GM23338 (cell line): Measurements from ENCODE around the gene TMEM134. TPM values are rescaled to one million over a fixed set of nuclear protein-coding genes. Genes with fewer than 3 reads are reported as not detected.

Source experiments
- ATAC-seq: fragments of 200-7000 bp; cut with Tn5 transposase; 3 replicates; pipeline ENCODE4 v1.9.1; 2020
- DNase-seq: peaks from one replicate; pipeline ENCODE4 v3.0.0-alpha.2; 2015; ENCODE audit warnings: low spot score
- H2AFZ ChIP-seq: fragments of 200-600 bp; sonication (generic); 2 replicates; pipeline ENCODE4 v1.8.0; 2016; ENCODE audit warnings: antibody characterized with exemption, mild to moderate bottlenecking, moderate library complexity
- H3F3A ChIP-seq: fragments of 200-600 bp; sonication (generic); replicated peaks from 2 replicates; pipeline ENCODE4 v1.8.0; 2017; ENCODE audit warnings: antibody characterized with exemption, mixed run types, low read depth
- H3K27ac ChIP-seq: fragments of 200-600 bp; sonication (generic); 2 replicates; pipeline ENCODE4 v1.6.1; 2016; ENCODE audit warnings: low read depth
- H3K27me3 ChIP-seq: fragments of 200-600 bp; sonication (generic); 2 replicates; pipeline ENCODE4 v1.8.0; 2016; ENCODE audit warnings: mild to moderate bottlenecking, mixed run types, moderate library complexity; ENCODE audit not compliant: insufficient read depth
- H3K36me3 ChIP-seq: fragments of 200-600 bp; sonication (generic); 2 replicates; pipeline ENCODE4 v1.8.0; 2016; ENCODE audit warnings: mild to moderate bottlenecking; ENCODE audit not compliant: insufficient read depth
- H3K4me1 ChIP-seq: fragments of 200-600 bp; sonication (generic); 2 replicates; pipeline ENCODE4 v1.8.0; 2016; ENCODE audit warnings: mild to moderate bottlenecking, moderate library complexity; ENCODE audit not compliant: insufficient read depth
- H3K4me2 ChIP-seq: fragments of 200-600 bp; sonication (generic); 2 replicates; pipeline ENCODE4 v1.7.1; 2017; ENCODE audit warnings: mixed run types
- H3K4me3 ChIP-seq: fragments of 200-600 bp; sonication (generic); 2 replicates; pipeline ENCODE4 v1.6.1; 2016; ENCODE audit warnings: mixed run types
- H3K79me2 ChIP-seq: fragments of 200-600 bp; sonication (generic); replicated peaks from 2 replicates; pipeline ENCODE4 v1.8.0; 2017; ENCODE audit warnings: mild to moderate bottlenecking; ENCODE audit not compliant: insufficient read depth
- H3K9me2 ChIP-seq: fragments of 200-600 bp; sonication (generic); 2 replicates; pipeline ENCODE4 v1.8.0; 2017; ENCODE audit not compliant: insufficient read depth
- H4K20me1 ChIP-seq: fragments of 200-600 bp; sonication (generic); replicated peaks from 2 replicates; pipeline ENCODE4 v1.8.0; 2017; ENCODE audit warnings: mild to moderate bottlenecking; ENCODE audit not compliant: insufficient read depth
- H3K27ac Mint-ChIP-seq: 2 replicates; pipeline ENCODE4 v1.8.0; 2020; ENCODE audit warnings: inconsistent platforms, mild to moderate bottlenecking, moderate library complexity, mixed read lengths
- H3K27me3 Mint-ChIP-seq: 3 replicates; pipeline ENCODE4 v1.8.0; 2022; ENCODE audit warnings: low read depth, mild to moderate bottlenecking, moderate library complexity, mixed read lengths, inconsistent platforms; ENCODE audit not compliant: insufficient read depth, poor library complexity
- H3K36me3 Mint-ChIP-seq: 3 replicates; pipeline ENCODE4 v1.8.0; 2021; ENCODE audit warnings: low read depth, mild to moderate bottlenecking, inconsistent platforms, moderate library complexity, mixed read lengths
- H3K4me1 Mint-ChIP-seq: 3 replicates; pipeline ENCODE4 v1.8.0; 2020; ENCODE audit warnings: mild to moderate bottlenecking, inconsistent platforms, mixed read lengths
- H3K4me3 Mint-ChIP-seq: 3 replicates; pipeline ENCODE4 v1.8.0; 2021; ENCODE audit warnings: moderate library complexity, mild to moderate bottlenecking, inconsistent platforms, mixed read lengths
- H3K9me3 Mint-ChIP-seq: 3 replicates; pipeline ENCODE4 v1.8.0; 2020; ENCODE audit warnings: moderate library complexity, mild to moderate bottlenecking, inconsistent platforms, mixed read lengths
- CREB1 ChIP-seq: fragments of 250-450 bp; sonication (Bioruptor Pico); IDR thresholded peaks from 2 replicates; pipeline ENCODE4 v1.5.0; 2020; ENCODE audit warnings: low read depth, mild to moderate bottlenecking, moderate library complexity
- CTCF ChIP-seq, 2 experiments: fragments of 200-600 bp in 1 of 2; sonication (generic) in 1 of 2; conservative IDR thresholded peaks; 2 replicates each; pipeline versions ENCODE4 v1.5.1 to v1.6.1; 2016 to 2017; ENCODE audit warnings: antibody characterized with exemption in 2 of 2, low read depth in 2 of 2, mild to moderate bottlenecking in 2 of 2, moderate library complexity in 1 of 2
- EZH2 ChIP-seq: fragments of 200-600 bp; sonication (generic); IDR thresholded peaks from one replicate; pipeline ENCODE4 v1.8.0; 2017; ENCODE audit warnings: antibody characterized with exemption, mild to moderate bottlenecking, low read depth; ENCODE audit not compliant: unreplicated experiment
- EZH2phosphoT487 ChIP-seq: fragments of 200-600 bp; sonication (generic); IDR thresholded peaks from one replicate; pipeline ENCODE4 v1.8.1; 2018; ENCODE audit warnings: antibody characterized with exemption; ENCODE audit not compliant: unreplicated experiment
- JUNB ChIP-seq: IDR thresholded peaks from one replicate; pipeline ENCODE4 v1.6.1; 2016; ENCODE audit warnings: antibody characterized with exemption; ENCODE audit not compliant: unreplicated experiment
- NANOG ChIP-seq: IDR thresholded peaks from 2 replicates; pipeline ENCODE4 v1.6.1; 2016; ENCODE audit warnings: antibody characterized with exemption, borderline replicate concordance
- POLR2AphosphoS5 ChIP-seq: IDR thresholded peaks from 2 replicates; pipeline ENCODE4 v1.6.1; 2016; ENCODE audit warnings: antibody characterized with exemption, low read depth
- ZNF114 ChIP-seq: fragments of 250-450 bp; sonication (Bioruptor Pico); IDR thresholded peaks from 2 replicates; pipeline ENCODE4 v1.5.0; 2020; ENCODE audit warnings: mild to moderate bottlenecking, moderate library complexity
- ZNF331 ChIP-seq: fragments of 250-450 bp; sonication (Bioruptor Pico); IDR thresholded peaks from 2 replicates; pipeline ENCODE4 v1.5.0; 2020; ENCODE audit warnings: low read depth, mild to moderate bottlenecking, moderate library complexity
- ZNF462 ChIP-seq: fragments of 250-450 bp; sonication (Bioruptor Pico); IDR thresholded peaks from 2 replicates; pipeline ENCODE4 v1.5.0; 2020; ENCODE audit warnings: mild to moderate bottlenecking, moderate library complexity
- polyA plus RNA-seq: library from polyadenylated mRNA; unstranded; fragments of >200 nt; fragmentation: Nextera tagmentation; extraction: Ambion mirVana; gene quantifications from 2 replicates; pipeline ENCODE4 v1.2.1, GENCODE V29; 2016
- total RNA-seq: library from RNA; depleted of rRNA; stranded (reverse); fragments of >200 nt; shearing (Covaris generic); gene quantifications from 2 replicates; pipeline ENCODE4 v1.2.3, GENCODE V29; 2014

TMEM134 gene
- total and polyA plus RNA-seq, 2 experiments from 2014 or later, result 61.4 to 69.2 TPM

GRCh38 chr11:67493548-67494370 is 24.7 kb upstream of the TMEM134 start:
- no peak overlapping the region for H3K4me2 ChIP-seq
- Mint-ChIP-seq H3K27me3 (peaks cover 5% of the 10 kb centered on the region), H3K9me3 (no peaks in the 10 kb centered on the region), H3K36me3 (peaks cover 4% of the 10 kb centered on the region; the same call in 1 of the 3 replicates), H3K27ac (no peak overlapping the region), H3K4me3 (no peak overlapping the region), H3K4me1 (no peaks in the 10 kb centered on the region; the same call in 2 of the 3 replicates)
- H2AFZ ChIP-seq, result no peak overlapping the region
- H3K9me2 ChIP-seq, result no peaks in the 10 kb centered on the region
- no peak for TF ChIP-seq POLR2AphosphoS5
- TF ChIP-seq NANOG, result no peak
- no peak for TF ChIP-seq EZH2
- TF ChIP-seq JUNB, result no peak
- no peak for TF ChIP-seq ZNF114
- no peak for TF ChIP-seq ZNF331 (CRISPR knock-in tag)
- no peak for TF ChIP-seq EZH2phosphoT487
- no peak for TF ChIP-seq CREB1
- TF ChIP-seq CTCF (conservative IDR thresholded peaks at IDR 0.05; ENCODE audit: low read depth in 2 of 2), result no peak
- no peaks in the 10 kb centered on the region; the same call in 1 of the 2 replicates for H4K20me1 ChIP-seq
- H3K79me2 ChIP-seq, result no peaks in the 10 kb centered on the region
- DNase-seq (no peak), ATAC-seq (no peak)
- 0 out of 2 replicates have a peak, but pooled peaks cover 3% of the 10 kb centered on the region for H3F3A ChIP-seq
- H3K4me3 ChIP-seq, result no peak overlapping the region
- no peaks in the 10 kb centered on the region for H3K27me3 ChIP-seq
- no peaks in the 10 kb centered on the region; the same call in 1 of the 2 replicates for H3K36me3 ChIP-seq
- H3K27ac ChIP-seq, result no peak overlapping the region
- H3K4me1 ChIP-seq, result no peaks in the 10 kb centered on the region

DNA sequence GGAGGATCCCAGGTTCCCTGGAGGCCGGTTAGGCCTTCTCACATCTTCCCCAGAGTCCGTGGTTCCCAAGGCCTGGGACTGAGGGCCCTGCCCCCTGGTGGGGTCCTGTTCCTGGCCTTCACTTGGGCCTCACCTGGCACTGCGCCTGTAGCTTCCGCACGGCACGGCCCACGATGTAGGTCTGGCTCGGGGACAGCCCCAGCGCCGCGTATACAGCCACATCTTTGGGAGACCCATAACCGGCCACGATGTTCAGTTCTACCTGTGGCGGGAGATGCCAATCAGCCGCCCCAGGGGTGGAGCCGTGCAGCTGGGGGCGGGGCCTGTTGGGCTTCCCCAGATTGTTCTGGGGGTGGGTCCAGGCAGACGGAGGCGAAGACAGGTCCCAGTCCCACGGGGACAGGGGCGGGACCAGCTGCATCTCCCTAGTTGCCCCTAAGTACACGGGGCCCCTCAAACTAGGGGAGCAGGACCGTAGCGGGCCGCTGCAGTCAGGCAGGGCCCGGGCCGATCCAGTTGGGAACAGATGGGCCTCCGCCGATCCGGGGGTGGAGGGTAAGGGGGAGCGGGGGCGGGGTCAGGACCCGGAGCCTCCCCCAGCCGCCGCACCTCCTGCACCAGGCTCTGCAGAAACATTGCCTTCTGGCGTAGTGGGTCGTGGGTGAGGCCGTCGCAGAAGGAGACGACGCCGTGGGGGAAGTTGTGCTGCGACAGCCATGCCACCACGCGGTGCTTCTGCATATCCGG is 23.9 kb upstream of the TMEM134 start:
- H3K9me3 Mint-ChIP-seq, result no peaks in the 10 kb centered on the region
- Histone ChIP-seq H3F3A (0 out of 2 replicates have a peak, but pooled peaks cover 3% of the 10 kb centered on the region), H3K36me3 (no peaks in the 10 kb centered on the region; the same call in 1 of the 2 replicates), H4K20me1 (no peaks in the 10 kb centered on the region; the same call in 1 of the 2 replicates), H3K27me3 (no peaks in the 10 kb centered on the region), H3K4me1 (no peaks in the 10 kb centered on the region), H2AFZ (no peak overlapping the region), H3K4me2 (no peak overlapping the region), H3K9me2 (no peaks in the 10 kb centered on the region), H3K4me3 (no peak overlapping the region), H3K27ac (no peak overlapping the region), H3K79me2 (no peaks in the 10 kb centered on the region)
- no peaks in the 10 kb centered on the region; the same call in 2 of the 3 replicates for H3K4me1 Mint-ChIP-seq
- H3K4me3 Mint-ChIP-seq, result no peak overlapping the region
- no peak overlapping the region for H3K27ac Mint-ChIP-seq
- peak; percentile 72 for DNase-seq
- peaks cover 5% of the 10 kb centered on the region for H3K27me3 Mint-ChIP-seq
- ATAC-seq, result peak; percentile 75
- H3K36me3 Mint-ChIP-seq, result peaks cover 4% of the 10 kb centered on the region; the same call in 1 of the 3 replicates
- TF ChIP-seq ZNF462 (CRISPR knock-in tag) (no peak), POLR2AphosphoS5 (no peak)
